ENCODE results near the gene WDCP.
"Not testable (repeated sequence)": the region's sequence is repeated elsewhere in the genome, so short reads cannot be mapped to it uniquely, and the experiment has no call there.

Gene WDCP

GRCh38 chr2:24058564-24059271, 11.5 kb upstream of the WDCP start:
- DNase-seq: no peak

DNA sequence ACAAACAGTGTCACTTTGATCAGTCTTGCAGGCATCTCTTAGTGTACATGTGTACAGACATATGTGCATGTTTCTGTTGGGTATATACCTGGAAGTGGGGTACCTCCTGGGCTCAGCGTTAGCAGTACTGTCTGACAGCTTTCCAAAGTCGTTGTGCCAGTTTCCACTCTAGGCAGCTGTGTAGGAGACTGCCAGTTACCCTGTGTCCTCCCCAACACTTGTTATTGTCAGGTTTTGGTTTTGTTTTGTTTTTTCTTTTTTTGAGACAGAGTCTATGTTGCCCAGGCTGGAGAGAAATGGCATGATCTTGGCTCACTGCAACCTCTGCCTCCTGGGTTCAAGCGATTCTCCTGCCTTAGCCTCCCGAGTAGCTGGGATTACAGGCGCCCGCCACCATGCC, 8.6 kb upstream of the WDCP start:
- no peak for DNase-seq

DNA sequence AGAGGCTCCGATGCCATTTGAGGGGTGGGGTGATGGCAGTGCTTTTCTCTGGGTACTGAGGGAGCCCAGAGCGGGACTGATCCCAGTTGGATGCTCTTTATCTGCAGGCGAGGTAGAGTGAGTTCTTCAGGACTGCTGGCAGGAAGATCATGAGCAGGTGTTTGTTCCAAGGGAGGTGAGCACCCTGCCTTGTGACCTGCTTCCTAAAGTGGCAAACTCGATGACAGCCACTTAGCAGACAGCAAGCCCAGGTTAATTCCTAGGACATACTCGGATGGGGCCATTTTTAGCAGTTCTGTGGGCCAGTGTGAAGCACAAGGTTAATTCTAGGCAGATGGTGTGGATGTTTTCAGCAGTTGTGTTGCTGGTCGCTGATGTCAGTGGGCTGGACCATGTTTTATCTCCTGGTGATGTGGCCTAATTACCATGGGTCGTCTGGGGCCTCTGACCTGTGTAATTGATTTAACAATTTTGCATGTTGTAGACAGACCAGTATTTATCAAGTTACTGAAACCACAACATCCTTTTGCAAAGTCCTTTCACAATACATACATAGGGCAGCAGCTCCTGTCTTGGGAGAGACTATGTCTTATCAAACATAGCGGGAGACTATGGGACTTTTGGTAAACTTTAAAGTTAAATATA, 7.3 kb upstream of the WDCP start:
- DNase-seq: no peak

- no peak for DNase-seq
Observed at GRCh38 chr2:24052951-24053350, 5.8 kb upstream of the WDCP start.

DNA sequence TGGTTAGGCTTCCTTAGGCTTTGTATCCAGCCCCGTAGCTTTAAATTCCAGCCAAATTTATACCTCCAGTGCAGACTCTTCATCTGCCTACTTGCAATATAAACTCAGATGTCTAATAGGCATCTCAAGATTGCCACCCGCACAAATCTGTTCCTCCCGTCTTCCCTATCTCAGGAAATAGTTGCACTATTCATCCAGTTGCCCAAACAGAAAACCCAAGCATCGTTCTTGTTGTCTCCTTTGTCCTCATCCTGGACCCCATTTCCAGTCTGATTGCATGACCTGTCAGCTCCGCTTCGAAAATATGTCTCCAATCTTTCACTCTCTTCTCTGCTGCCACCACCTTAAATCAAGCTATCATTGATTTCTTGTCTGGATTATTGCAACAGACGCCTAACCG, 4.6 kb upstream of the WDCP start:
- no peak for DNase-seq

DNA sequence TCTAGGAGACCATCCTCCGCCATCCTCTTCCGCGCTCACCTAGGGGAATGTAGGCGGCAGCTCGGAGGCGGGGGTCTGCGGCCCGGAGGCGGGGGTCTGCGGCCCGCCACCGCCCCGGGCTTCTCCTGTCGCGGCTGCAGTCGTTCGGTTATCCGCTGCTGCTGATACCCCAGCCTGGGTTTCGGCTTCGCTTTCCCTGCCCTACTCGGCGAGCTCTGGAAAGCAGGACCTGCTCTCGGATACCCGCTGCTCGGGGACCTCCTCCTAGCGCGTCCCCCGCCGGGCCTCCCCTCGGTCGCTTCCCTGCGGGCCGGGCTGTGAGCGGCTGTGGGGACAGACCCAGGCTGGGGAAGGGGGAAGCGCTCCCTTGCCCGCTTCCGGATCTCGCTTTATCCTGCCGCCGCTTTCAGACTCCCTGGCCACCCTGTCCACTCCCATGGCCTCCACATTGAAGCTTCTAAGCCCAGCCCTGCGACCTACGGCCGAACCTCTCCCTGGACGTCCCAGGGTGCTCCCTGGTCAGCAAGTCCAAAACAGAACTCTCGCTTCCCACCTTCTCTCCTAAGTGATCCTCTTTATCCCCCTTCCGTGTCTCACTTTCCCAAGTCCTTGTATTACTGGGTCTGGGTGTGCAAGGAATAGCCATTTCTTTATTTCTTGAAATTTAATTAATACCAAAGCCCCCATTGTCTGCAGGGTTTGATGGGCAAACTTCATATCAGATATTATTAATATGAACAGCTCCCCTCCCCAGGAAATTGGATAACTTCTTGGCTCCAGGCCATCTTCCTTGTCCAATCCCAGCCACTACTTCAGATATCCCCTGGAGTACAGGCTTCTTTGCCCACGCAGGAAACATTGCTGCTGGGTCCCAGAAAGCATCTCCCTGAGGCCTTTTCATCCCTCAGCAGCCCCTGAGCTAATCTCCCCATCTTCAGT, 3.1 kb upstream of the WDCP start:
- DNase-seq: peak in 1 of 2 donors; percentile 9

GRCh38 chr2:24049485-24050021, 2.4 kb upstream of the WDCP start, which contains the start of gene FKBP1B:
Gene FKBP1B, plus strand, starts transcription at chr2:24049741. Its CDS starts 109 bp downstream, at chr2:24049850.
- DNase-seq: peak; percentile 23 to 31

GRCh38 chr2:24048769-24049484, 1.7 kb upstream of the WDCP start:
- DNase-seq: no peak

- DNase-seq: no peak
Observed at GRCh38 chr2:24047703-24048033, 477 bp upstream of the WDCP start.

DNA sequence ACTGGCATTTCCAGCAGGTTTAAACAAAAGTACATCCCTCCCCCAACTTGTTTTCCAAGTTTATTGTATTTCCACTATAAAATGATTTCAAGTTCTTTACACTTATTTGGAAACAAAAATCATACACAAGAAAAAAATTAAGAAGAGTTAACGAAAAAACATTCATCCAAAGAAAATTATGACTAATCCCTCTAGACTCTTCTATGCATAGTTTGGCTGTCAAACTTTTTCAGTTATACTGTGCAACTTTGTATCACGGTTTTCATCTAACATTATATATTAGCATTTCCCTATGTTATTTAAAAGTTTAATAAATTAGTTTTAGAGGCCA, 627 bp downstream of the WDCP start:
- no peak for DNase-seq

GRCh38 chr2:24045511-24046508, 1.4 kb downstream of the WDCP start:
- no peak for DNase-seq

GRCh38 chr2:24043133-24043532, 4.1 kb downstream of the WDCP start:
- DNase-seq: not testable (repeated sequence)

DNA sequence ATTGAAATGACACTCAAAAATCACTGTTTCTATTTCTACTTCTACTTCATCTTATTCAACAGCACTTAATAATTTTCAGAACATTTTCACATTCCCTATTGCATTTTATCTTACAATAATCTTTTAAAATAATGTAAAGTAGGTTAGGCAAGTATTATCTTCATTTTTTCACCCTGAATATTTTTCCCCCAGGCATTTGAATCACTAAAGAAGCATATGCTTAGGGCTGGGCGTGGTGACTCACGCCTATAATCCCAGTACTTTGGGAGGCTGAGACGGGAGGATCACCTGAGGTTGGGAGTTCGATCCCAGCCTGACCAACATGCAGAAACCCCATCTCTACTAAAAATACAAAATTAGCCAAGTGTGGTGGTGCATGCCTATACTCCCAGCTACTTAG, 6.7 kb downstream of the WDCP start:
- DNase-seq: no peak

GRCh38 chr2:24038786-24039499, 8.2 kb downstream of the WDCP start:
- DNase-seq: no peak

DNA sequence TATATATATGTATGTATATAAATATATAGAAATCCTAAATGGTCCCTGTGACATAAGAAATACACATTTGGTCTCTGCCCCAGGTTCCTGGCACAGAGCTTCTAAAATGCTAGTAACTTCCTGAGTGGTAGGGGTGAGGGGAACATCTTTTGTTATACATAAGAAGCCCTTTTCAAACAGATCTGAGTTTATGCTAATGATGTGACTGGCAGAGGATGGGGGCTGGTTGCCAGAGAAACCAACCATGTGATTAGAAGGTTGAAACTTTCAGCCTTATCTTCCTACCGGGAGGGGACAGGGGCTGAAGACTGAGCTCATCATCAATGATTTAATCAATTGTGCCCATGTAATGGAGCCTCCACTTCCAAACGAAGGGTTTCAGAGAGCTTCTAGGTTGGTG, 21.0 kb downstream of the WDCP start:
- DNase-seq: no peak

DNA sequence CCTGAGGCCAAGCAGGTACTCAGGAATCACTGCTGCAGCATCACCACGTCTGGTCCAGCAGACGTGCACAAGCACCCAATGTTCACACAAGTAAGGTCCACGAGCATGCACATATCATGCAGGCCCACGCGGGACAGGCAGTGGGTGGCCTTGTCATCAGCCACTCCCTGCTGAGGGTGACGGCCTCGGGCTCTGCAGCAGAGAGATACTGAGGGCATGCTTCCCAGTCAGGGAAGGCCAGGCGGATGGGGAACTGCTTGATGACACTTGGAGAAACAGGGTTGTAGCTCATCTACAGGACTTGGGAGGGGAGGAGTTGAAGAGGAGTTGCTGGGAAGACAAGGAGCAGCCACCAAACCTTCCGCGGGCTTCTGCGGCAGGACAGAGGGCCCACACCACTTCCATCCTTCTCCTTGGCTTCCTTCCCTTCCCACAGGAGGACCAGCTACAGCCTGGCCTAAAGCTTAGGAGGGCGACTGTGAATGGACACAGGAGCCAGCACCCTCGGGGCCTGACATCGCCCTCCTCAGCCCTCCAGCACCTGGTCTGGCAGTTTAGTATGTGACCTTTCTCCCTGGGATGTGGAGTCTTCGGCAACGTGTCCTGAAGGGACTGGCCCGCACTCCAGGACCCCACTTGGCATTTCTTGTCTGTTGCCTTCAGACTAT, 22.1 kb downstream of the WDCP start:
- DNase-seq: no peak

DNA sequence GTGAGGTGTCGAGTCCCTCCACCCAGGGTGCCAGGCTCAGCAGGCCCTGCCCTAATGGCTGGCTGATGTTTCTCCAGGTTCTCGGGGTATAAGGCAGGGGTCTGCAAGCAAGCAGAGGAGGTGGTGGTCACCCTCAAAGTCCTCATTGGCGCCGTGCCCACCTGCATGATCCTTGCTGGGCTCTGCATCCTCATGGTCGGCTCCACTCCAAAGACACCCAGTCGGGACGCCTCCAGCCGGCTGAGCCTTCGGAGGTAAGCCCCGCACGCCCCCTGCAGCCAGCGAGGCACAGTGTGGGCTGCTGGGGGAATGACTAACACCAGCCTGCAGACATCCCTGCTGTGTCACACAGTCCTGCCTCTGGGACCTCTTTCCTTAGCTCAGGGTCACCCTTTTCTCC, 23.2 kb downstream of the WDCP start:
- no peak for DNase-seq

- DNase-seq: no peak
Observed at GRCh38 chr2:24022975-24023575, 24.1 kb downstream of the WDCP start.

GRCh38 chr2:24022324-24022974, 24.7 kb downstream of the WDCP start:
- DNase-seq: no peak
